HG02678 (cell line): ENCODE data around the gene RAB8B.
"Not testable (repeated sequence)": the region's sequence is repeated elsewhere in the genome, so short reads cannot be mapped to it uniquely, and the experiment has no call there.

Experiments used
- ATAC-seq: cut with Tn5 transposase; IDR thresholded peaks from one replicate; pipeline ENCODE4 v1.9.1; 2021; ENCODE audit warnings: mild to moderate bottlenecking, moderate library complexity; ENCODE audit not compliant: unreplicated experiment

The RAB8B gene

GRCh38 chr15:63233667-63234423, 44.4 kb downstream of the RAB8B start:
- ATAC-seq = no peak

DNA sequence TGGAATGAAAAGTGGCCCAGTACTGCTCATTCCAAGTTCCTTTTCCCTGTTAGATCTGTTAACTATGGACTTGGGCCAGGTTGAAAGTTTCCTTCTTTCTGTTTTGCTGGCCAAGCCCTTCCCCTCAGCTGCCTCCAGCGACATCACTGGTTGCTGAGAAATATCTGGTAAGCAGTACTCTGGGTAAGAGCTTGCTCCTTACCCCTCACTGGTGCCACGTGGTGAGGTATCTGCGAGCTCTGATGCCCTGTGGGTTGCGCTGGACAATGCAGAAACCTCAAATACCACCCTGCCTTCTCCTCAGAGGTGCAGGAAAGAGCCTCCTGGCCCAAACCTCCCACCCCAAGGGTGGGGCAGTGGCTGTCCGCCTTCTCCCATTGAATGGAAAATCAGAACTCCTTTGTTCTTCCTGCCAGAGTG, 45.1 kb downstream of the RAB8B start:
- no peak for ATAC-seq

GRCh38 chr15:63236272-63236671, 46.9 kb downstream of the RAB8B start:
- no peak for ATAC-seq

- not testable (repeated sequence) for ATAC-seq
Observed at GRCh38 chr15:63237086-63237485, 47.7 kb downstream of the RAB8B start.

DNA sequence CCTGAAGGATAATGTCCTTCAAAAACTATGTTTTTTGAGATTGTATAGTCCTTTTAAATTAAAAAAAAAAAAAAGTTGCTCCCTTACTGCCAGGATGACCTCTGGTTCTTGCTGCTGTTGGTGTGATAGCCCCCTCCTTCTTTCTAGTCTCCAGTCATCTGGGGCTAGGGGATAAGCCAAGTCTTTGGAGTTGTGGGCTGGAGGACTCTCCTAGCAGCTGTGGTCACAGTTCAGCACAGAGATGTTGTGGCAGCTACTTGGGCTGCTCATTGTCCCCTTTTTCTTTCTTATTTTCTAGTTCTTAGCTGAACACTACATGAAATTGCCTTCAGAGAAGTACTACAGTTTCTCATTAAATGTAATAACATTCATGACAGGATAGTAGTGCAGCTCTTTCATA, 48.8 kb downstream of the RAB8B start:
- ATAC-seq = no peak

- ATAC-seq = no peak
Observed at GRCh38 chr15:63238796-63239195, 49.4 kb downstream of the RAB8B start.

GRCh38 chr15:63240109-63240508, 50.7 kb downstream of the RAB8B start:
- ATAC-seq = no peak

- ATAC-seq = no peak
Observed at GRCh38 chr15:63241316-63241715, 51.9 kb downstream of the RAB8B start.

DNA sequence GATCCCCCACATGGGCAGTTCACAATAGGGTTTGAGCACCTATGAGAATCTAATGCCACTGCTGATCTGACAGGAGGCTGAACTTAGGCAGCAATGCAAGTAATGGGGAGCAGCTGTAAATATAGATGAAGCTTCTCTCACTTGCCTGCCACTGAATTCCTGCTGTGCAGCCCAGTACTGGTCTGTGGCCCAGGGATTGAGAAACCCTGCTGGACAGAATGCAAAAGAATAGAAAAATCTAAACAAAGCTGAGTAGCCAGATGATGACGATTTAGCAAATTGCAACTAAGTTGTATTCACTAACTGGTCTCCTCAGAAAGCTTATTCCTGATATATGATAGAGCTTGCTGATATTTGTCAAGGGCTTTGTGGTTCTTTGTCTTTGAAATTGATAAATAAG, 53.7 kb downstream of the RAB8B start:
- ATAC-seq = no peak

- ATAC-seq = no peak
Observed at GRCh38 chr15:63243776-63244175, 54.4 kb downstream of the RAB8B start.

DNA sequence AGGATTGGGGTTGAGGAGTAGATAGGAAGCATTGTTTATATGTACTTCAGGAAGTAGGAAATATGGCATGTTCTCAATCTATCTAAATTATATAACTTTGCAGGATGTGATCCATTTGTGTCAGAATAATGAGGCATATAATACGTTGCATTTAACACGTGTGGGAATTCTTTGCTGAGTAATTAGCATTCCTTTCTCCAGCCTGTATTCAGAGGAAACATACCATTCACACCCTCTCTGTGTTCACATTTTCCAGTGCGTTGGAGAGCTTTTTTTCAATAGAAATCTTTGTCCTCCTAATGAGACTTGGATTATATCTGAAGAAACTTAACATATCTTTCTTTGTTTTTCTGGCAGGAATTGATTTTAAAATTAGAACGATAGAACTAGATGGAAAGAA, 55.0 kb downstream of the RAB8B start:
- ATAC-seq = no peak

GRCh38 chr15:63244976-63245645, 55.7 kb downstream of the RAB8B start:
- no peak for ATAC-seq

GRCh38 chr15:63246691-63247469, 57.5 kb downstream of the RAB8B start:
- no peak for ATAC-seq

DNA sequence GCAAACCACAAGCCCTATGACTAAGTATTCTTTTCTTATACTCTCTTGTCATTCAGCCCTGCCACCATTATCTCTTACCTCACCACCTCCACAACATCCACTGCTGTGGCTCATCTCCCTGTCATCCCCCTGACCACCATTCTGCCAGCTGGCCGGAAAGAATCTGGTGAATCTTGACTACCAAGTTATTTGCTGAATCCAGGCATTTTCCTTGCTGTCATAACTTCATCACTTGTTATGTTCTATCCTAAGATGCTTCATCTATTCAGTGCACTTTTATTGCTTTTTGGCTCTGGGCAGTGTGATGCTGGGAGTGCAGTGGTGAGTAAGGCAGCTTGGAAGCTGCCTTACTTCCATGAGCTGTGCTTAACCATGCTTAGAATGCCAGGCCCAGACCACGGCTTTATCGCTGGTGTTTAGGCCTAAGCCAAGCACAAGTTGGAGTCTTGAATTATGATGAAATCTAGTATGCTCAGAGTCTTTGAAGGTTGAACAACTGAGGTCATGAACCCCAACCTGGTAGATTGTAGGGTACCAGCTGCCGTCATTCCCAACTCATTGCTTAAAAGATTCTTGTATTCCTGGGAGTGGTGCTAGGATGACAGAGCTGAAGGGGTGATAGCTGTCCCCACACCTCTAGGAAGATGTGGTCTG, 61.0 kb downstream of the RAB8B start:
- no peak for ATAC-seq

DNA sequence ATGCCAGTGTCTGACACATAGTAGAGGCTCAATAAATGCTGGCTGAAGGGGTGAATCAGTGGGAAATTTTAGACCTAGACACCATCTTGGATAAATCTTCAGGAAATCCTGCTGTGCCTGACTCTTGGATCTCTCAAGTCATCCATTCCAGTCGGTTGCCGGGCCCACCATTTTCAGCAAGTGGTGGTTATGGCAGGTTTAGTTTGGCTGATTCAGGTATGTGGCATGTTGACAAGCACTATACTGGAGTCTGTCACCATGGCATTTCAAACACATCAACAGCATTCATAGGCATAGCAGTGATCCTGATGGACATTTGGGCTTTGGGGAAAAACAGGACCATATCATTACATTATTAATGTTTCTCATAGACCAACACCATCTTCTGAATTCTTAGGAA, 62.3 kb downstream of the RAB8B start:
- ATAC-seq = no peak

- no peak for ATAC-seq
Observed at GRCh38 chr15:63252292-63252691, 62.9 kb downstream of the RAB8B start.

DNA sequence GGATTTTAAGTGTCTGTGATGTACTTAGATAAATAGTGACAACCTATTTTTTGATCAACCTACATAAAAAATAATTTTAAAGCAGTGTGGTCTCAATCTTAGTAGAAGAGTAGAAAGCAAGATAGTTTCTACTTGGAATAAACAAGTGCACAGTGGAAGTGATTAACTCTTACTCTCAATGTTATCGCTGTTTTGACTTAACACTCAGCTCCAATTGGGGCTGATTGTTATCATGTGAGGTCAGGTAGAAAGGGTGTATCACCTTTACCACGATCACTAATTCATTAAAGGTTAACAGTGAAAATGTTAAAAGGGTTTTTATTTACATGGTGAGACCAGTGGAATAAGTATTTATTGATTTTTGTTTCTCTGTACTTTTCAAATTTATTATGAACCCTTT, 65.6 kb downstream of the RAB8B start:
- ATAC-seq = no peak

GRCh38 chr15:63255489-63255990, 66.1 kb downstream of the RAB8B start:
- ATAC-seq = no peak

DNA sequence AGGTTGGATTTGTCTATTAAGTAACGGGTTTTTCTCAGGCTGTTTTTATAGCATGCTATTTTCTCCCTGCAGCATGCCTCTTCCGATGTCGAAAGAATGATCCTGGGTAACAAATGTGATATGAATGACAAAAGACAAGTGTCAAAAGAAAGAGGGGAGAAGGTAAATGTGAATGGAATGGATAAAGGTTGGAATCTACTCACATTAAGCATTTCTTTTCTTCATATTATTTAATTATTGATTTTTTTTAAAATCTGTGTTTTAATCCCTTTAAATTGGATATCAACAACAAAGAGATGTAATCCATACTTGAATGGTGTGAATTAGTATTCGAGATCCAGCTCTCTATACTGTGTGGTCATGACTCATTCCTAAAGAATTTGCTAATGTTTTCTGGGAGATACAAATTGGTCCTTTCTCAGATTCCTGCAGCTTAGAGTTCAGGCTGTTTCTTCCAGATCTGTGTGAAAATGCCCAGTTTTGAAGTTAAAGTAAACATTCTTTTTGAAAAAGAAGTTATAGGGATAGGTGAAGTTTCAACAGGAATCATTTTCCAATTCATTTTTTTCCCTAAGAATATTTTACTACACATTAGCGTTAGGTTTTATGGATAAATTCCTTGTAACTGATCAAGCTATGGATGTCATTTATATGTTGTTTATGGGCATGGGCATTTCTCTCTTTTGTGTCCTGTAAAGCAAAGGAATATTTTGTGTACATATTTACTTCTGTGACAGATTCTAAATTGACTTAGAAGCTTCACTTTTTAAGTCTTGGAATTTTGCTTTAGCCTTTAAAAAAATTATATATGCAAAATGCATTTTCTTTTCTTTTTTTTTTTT, 67.2 kb downstream of the RAB8B start:
- no peak for ATAC-seq

- ATAC-seq = no peak
Observed at GRCh38 chr15:63258658-63259057, 69.3 kb downstream of the RAB8B start.
